GM23248 (cell line): ENCODE data around the gene TUBGCP6.

ENCODE experiments used
- EZH2 ChIP-seq: fragments of 200-600 bp; sonication (generic); IDR thresholded peaks from 2 replicates; pipeline ENCODE4 v1.6.1; 2018; ENCODE audit warnings: antibody characterized with exemption, mild to moderate bottlenecking; ENCODE audit not compliant: insufficient read depth, poor library complexity, severe bottlenecking
- EZH2phosphoT487 ChIP-seq: fragments of 200-600 bp; sonication (generic); IDR thresholded peaks from 2 replicates; pipeline ENCODE4 v1.6.1; 2018; ENCODE audit warnings: antibody characterized with exemption, moderate library complexity, mild to moderate bottlenecking, low read depth; ENCODE audit not compliant: insufficient read depth

- no peak for TF ChIP-seq EZH2
- no peak for TF ChIP-seq EZH2phosphoT487
Observed at GRCh38 chr22:50209893-50210292, 34.9 kb downstream of the TUBGCP6 start.
